NCI-H446 (cell line): ENCODE measurements around the gene SERPINB8.
"Not testable (repeated sequence)": the region's sequence is repeated elsewhere in the genome, so short reads cannot be mapped to it uniquely, and the experiment has no call there.

Source experiments
- DNase-seq, 2 experiments: peaks; one replicate each; lab custom pipeline; 2025; lab: John Stamatoyannopoulos, UW

Gene SERPINB8

GRCh38 chr18:63969942-63970808 is at the start of gene SERPINB8:
Gene SERPINB8 (plus strand): TSS chr18:63970081. CDS start chr18:63978309, 8,228 bp downstream.
- peak; percentile 86 to 90 for DNase-seq

- DNase-seq = no peak
These were observed 47.8 kb upstream of the SERPINB8 start for GRCh38 chr18:63922049-63922448.

- DNase-seq = no peak
These were observed 45.3 kb upstream of the SERPINB8 start for GRCh38 chr18:63924551-63924950.

GRCh38 chr18:63928331-63928730 is 41.5 kb upstream of the SERPINB8 start:
- no peak for DNase-seq

- DNase-seq = not testable (repeated sequence)
These were observed 40.5 kb upstream of the SERPINB8 start for GRCh38 chr18:63929369-63929768.

- no peak for DNase-seq
These were observed 39.0 kb upstream of the SERPINB8 start for GRCh38 chr18:63930773-63931354.

GRCh38 chr18:63936156-63936931 is 33.5 kb upstream of the SERPINB8 start:
- peak in 1 of 2 experiments; percentile 43 for DNase-seq

GRCh38 chr18:63936932-63937393 is 32.9 kb upstream of the SERPINB8 start:
- DNase-seq = no peak

- DNase-seq = no peak
These were observed 29.9 kb upstream of the SERPINB8 start for GRCh38 chr18:63940008-63940407.

- not testable (repeated sequence) for DNase-seq
These were observed 29.3 kb upstream of the SERPINB8 start for GRCh38 chr18:63940543-63941050.

GRCh38 chr18:63947051-63947790 is 22.7 kb upstream of the SERPINB8 start:
- no peak for DNase-seq

- DNase-seq = peak in 1 of 2 experiments; percentile 10
These were observed 20.7 kb upstream of the SERPINB8 start, which contains the start of gene HMSD for GRCh38 chr18:63949068-63949737. Gene HMSD (plus strand): TSS chr18:63949301. CDS start chr18:63953456, 4,155 bp downstream.

- DNase-seq = no peak
These were observed 18.6 kb upstream of the SERPINB8 start for GRCh38 chr18:63951302-63951705.

- DNase-seq = peak in 1 of 2 experiments; percentile 58
These were observed 16.1 kb upstream of the SERPINB8 start for GRCh38 chr18:63953811-63954210.

GRCh38 chr18:63956755-63957154 is 13.1 kb upstream of the SERPINB8 start:
- no peak for DNase-seq

GRCh38 chr18:63960891-63961290 is 9.0 kb upstream of the SERPINB8 start:
- no peak for DNase-seq

GRCh38 chr18:63961435-63961980 is 8.4 kb upstream of the SERPINB8 start:
- DNase-seq = no peak

- no peak for DNase-seq
These were observed 7.7 kb upstream of the SERPINB8 start for GRCh38 chr18:63962137-63962536.

GRCh38 chr18:63963615-63964256 is 6.1 kb upstream of the SERPINB8 start:
- peak in 1 of 2 experiments; percentile 62 for DNase-seq

- DNase-seq = no peak
These were observed 5.0 kb upstream of the SERPINB8 start for GRCh38 chr18:63964908-63965307.
